Activated T-helper 1 cell treated with anti-CD3 and anti-CD28 coated beads, Interleukin-12 subunit alpha, Interleukin-12 subunit beta, Interleukin-2, Interleukin-4 antibody, amounts not matched to agents 30 ng/mL and 10 ng/mL and 1 ng/mL, durations not matched to agents 14 hours and 24 hours and 36 hours (primary cell): Measurements from ENCODE around the gene RFTN1. TPM values are rescaled to one million over a fixed set of nuclear protein-coding genes. Genes with fewer than 3 reads are reported as not detected.

Source experiments
- DNase-seq: peaks from one replicate; pipeline ENCODE4 v3.0.0; 2021; ENCODE audit warnings: low spot score
- H3K27ac Mint-ChIP-seq: one replicate; pipeline ENCODE4 v1.8.0; 2021; ENCODE audit warnings: mild to moderate bottlenecking, mixed read lengths
- H3K27me3 Mint-ChIP-seq: one replicate; pipeline ENCODE4 v1.8.0; 2022; ENCODE audit warnings: mild to moderate bottlenecking, moderate library complexity, mixed read lengths; ENCODE audit not compliant: insufficient read depth
- H3K36me3 Mint-ChIP-seq: one replicate; pipeline ENCODE4 v1.8.0; 2021; ENCODE audit warnings: low read depth, mixed read lengths
- H3K4me1 Mint-ChIP-seq: one replicate; pipeline ENCODE4 v1.8.0; 2021; ENCODE audit warnings: low read depth, mixed read lengths
- H3K4me3 Mint-ChIP-seq: one replicate; pipeline ENCODE4 v1.8.0; 2021; ENCODE audit warnings: mild to moderate bottlenecking, moderate library complexity, mixed read lengths
- H3K9me3 Mint-ChIP-seq: one replicate; pipeline ENCODE4 v1.8.0; 2021; ENCODE audit warnings: mixed read lengths
- intact Hi-C: fragments of 100-400 bp; cut with micrococcal nuclease; formaldehyde crosslinking; loops from one replicate; pipeline ENCODE4 v1.15.1; 2024
- total RNA-seq: library from RNA; stranded (reverse); gene quantifications from 2 replicates; pipeline ENCODE4 v1.2.3, GENCODE V29; 2022

Gene RFTN1
- total RNA-seq, 1 donor from 2014 or later = 97.8 TPM

GRCh38 chr3:16442730-16443129 is 70.8 kb downstream of the RFTN1 start:
- no peaks in the 10 kb centered on the region for H3K27me3 Mint-ChIP-seq
- H3K9me3 Mint-ChIP-seq = no peaks in the 10 kb centered on the region
- H3K4me1 Mint-ChIP-seq = peaks cover 25% of the 10 kb centered on the region
- intact Hi-C loops = no loop called here
- no peak for DNase-seq
- H3K27ac Mint-ChIP-seq = no peak overlapping the region
- H3K36me3 Mint-ChIP-seq = peaks cover 15% of the 10 kb centered on the region
- H3K4me3 Mint-ChIP-seq = no peak overlapping the region

GRCh38 chr3:16441371-16441875 is 72.1 kb downstream of the RFTN1 start:
- intact Hi-C loops = no loop called here
- no peak overlapping the region for H3K27ac Mint-ChIP-seq
- no peak overlapping the region for H3K4me3 Mint-ChIP-seq
- H3K4me1 Mint-ChIP-seq = peaks cover 18% of the 10 kb centered on the region
- no peak for DNase-seq
- H3K27me3 Mint-ChIP-seq = no peaks in the 10 kb centered on the region
- no peaks in the 10 kb centered on the region for H3K9me3 Mint-ChIP-seq
- peaks cover 11% of the 10 kb centered on the region for H3K36me3 Mint-ChIP-seq

GRCh38 chr3:16439848-16440708 is 73.4 kb downstream of the RFTN1 start:
- DNase-seq = no peak
- Mint-ChIP-seq H3K36me3 (peaks cover 7% of the 10 kb centered on the region), H3K9me3 (no peaks in the 10 kb centered on the region), H3K27ac (no peak overlapping the region), H3K4me3 (no peak overlapping the region), H3K4me1 (peaks cover 18% of the 10 kb centered on the region), H3K27me3 (no peaks in the 10 kb centered on the region)
- intact Hi-C loops = no loop called here

- H3K4me3 Mint-ChIP-seq = no peak overlapping the region
- intact Hi-C loops = no loop called here
- no peaks in the 10 kb centered on the region for H3K27me3 Mint-ChIP-seq
- H3K9me3 Mint-ChIP-seq = no peaks in the 10 kb centered on the region
- no peak overlapping the region for H3K27ac Mint-ChIP-seq
- peaks cover 18% of the 10 kb centered on the region for H3K4me1 Mint-ChIP-seq
- DNase-seq = no peak
- peaks cover 8% of the 10 kb centered on the region for H3K36me3 Mint-ChIP-seq
Measured at GRCh38 chr3:16439163-16439847, 74.2 kb downstream of the RFTN1 start.

- Mint-ChIP-seq H3K9me3 (no peaks in the 10 kb centered on the region), H3K4me3 (no peak overlapping the region), H3K27ac (no peak overlapping the region), H3K36me3 (peaks cover 11% of the 10 kb centered on the region), H3K4me1 (peaks cover 18% of the 10 kb centered on the region), H3K27me3 (no peaks in the 10 kb centered on the region)
- intact Hi-C loops = no loop called here
- DNase-seq = no peak
Measured at GRCh38 chr3:16437640-16438039, 75.9 kb downstream of the RFTN1 start.

GRCh38 chr3:16433701-16434151 is 79.8 kb downstream of the RFTN1 start:
- H3K4me3 Mint-ChIP-seq = no peak overlapping the region
- H3K27me3 Mint-ChIP-seq = no peaks in the 10 kb centered on the region
- intact Hi-C loops = no loop called here
- no peak for DNase-seq
- peaks cover 24% of the 10 kb centered on the region for H3K4me1 Mint-ChIP-seq
- no peaks in the 10 kb centered on the region for H3K9me3 Mint-ChIP-seq
- peaks cover 39% of the 10 kb centered on the region for H3K36me3 Mint-ChIP-seq
- no peak overlapping the region for H3K27ac Mint-ChIP-seq

GRCh38 chr3:16432714-16433113 is 80.8 kb downstream of the RFTN1 start:
- Mint-ChIP-seq H3K36me3 (peaks cover 43% of the 10 kb centered on the region), H3K9me3 (no peaks in the 10 kb centered on the region), H3K27ac (no peak overlapping the region), H3K4me3 (no peak overlapping the region), H3K27me3 (no peaks in the 10 kb centered on the region), H3K4me1 (peaks cover 22% of the 10 kb centered on the region)
- intact Hi-C loops = no loop called here
- no peak for DNase-seq

GRCh38 chr3:16430717-16431630 is 82.5 kb downstream of the RFTN1 start:
- intact Hi-C loops = no loop called here
- no peak overlapping the region for H3K4me3 Mint-ChIP-seq
- peaks cover 35% of the 10 kb centered on the region for H3K4me1 Mint-ChIP-seq
- no peaks in the 10 kb centered on the region for H3K9me3 Mint-ChIP-seq
- peaks cover 49% of the 10 kb centered on the region for H3K36me3 Mint-ChIP-seq
- DNase-seq = no peak
- H3K27ac Mint-ChIP-seq = no peak overlapping the region
- H3K27me3 Mint-ChIP-seq = no peaks in the 10 kb centered on the region

- H3K9me3 Mint-ChIP-seq = no peaks in the 10 kb centered on the region
- intact Hi-C loops = no loop called here
- H3K4me1 Mint-ChIP-seq = peaks cover 35% of the 10 kb centered on the region
- H3K27me3 Mint-ChIP-seq = no peaks in the 10 kb centered on the region
- no peak for DNase-seq
- peaks cover 50% of the 10 kb centered on the region for H3K36me3 Mint-ChIP-seq
- no peak overlapping the region for H3K27ac Mint-ChIP-seq
- H3K4me3 Mint-ChIP-seq = no peak overlapping the region
Measured at GRCh38 chr3:16429086-16429485, 84.4 kb downstream of the RFTN1 start.

- H3K4me3 Mint-ChIP-seq = no peak overlapping the region
- H3K27ac Mint-ChIP-seq = no peak overlapping the region
- peaks cover 50% of the 10 kb centered on the region for H3K36me3 Mint-ChIP-seq
- H3K9me3 Mint-ChIP-seq = no peaks in the 10 kb centered on the region
- H3K27me3 Mint-ChIP-seq = no peaks in the 10 kb centered on the region
- peaks cover 35% of the 10 kb centered on the region for H3K4me1 Mint-ChIP-seq
- no peak for DNase-seq
- intact Hi-C loops = no loop called here
Measured at GRCh38 chr3:16428612-16429011, 84.9 kb downstream of the RFTN1 start.

GRCh38 chr3:16427103-16427965 is 86.2 kb downstream of the RFTN1 start:
- Mint-ChIP-seq H3K4me1 (peaks cover 30% of the 10 kb centered on the region), H3K27me3 (no peaks in the 10 kb centered on the region), H3K4me3 (no peak overlapping the region), H3K36me3 (peaks cover 42% of the 10 kb centered on the region), H3K27ac (no peak overlapping the region), H3K9me3 (no peaks in the 10 kb centered on the region)
- intact Hi-C loops = no loop called here
- no peak for DNase-seq

GRCh38 chr3:16426665-16427064 is 86.8 kb downstream of the RFTN1 start:
- Mint-ChIP-seq H3K4me3 (no peak overlapping the region), H3K4me1 (peaks cover 25% of the 10 kb centered on the region), H3K9me3 (no peaks in the 10 kb centered on the region), H3K36me3 (peaks cover 35% of the 10 kb centered on the region), H3K27me3 (no peaks in the 10 kb centered on the region), H3K27ac (no peak overlapping the region)
- intact Hi-C loops = no loop called here
- DNase-seq = no peak
